ENCODE measurements around the gene TMEM179B.
"Not testable (repeated sequence)": the region's sequence is repeated elsewhere in the genome, so short reads cannot be mapped to it uniquely, and the experiment has no call there.

Gene TMEM179B

DNA sequence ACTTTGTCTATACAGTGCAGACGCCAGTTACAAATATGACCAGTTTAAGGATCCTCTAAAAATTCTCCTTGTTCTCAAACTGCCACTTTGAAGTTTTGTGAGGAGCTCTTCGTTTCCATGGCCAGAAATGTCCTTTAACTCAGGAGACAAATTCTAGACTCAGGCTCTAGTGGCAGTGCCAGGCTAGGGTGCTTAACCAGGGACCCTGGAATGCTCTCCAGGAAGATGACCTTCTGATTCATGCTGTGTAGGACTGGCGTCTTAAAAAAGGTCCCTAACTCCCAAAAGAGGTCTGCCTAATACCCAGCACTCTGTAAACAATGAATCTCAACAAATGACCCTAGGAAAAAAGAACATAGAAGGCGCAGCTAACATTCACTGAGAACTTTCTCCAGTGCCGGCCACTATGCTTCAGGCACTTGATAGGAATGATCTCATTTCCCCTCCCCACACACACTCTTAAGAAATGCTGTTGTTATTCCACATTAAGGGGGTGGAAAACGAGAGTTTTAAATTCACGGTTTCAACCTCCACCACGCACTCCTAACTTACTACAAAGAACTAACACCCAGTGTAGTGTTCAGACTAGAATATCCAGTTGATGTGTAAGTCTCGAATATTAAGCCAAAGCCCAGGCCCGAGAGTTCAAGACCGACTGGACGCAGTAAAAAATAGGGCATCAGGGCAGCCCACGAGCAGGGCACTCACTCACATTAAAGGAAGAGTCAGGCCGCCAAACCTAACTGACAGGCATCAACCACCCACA, 17.3 kb downstream of the TMEM179B start:
- no peak for DNase-seq (ENCODE audit: insufficient read length, low spot score)
- TF ChIP-seq SPI1 (IDR thresholded peaks at IDR 0.05; ENCODE audit: low read depth, low read length) (no peak), POU2F2 (IDR thresholded peaks at IDR 0.05; ENCODE audit: low read depth, low read length) (no peak), TAF1 (IDR thresholded peaks at IDR 0.05; ENCODE audit: low read depth, low read length) (no peak; the same call in 1 of the 2 replicates), POLR2AphosphoS5 (IDR thresholded peaks at IDR 0.05; ENCODE audit: low read depth, low read length) (no peak), POLR2A (IDR thresholded peaks at IDR 0.05; ENCODE audit: low read depth, low read length) (no peak), PAX5 (IDR thresholded peaks at IDR 0.05; ENCODE audit: insufficient read depth, low read length, severe bottlenecking) (no peak)
- FAIRE-seq = peak; percentile 67

GRCh38 chr11:62805076-62805892, 18.1 kb downstream of the TMEM179B start, which contains the start of gene NXF1:
TSS of gene NXF1 (minus strand) at chr11:62805440. CDS start at chr11:62805356, 84 bp downstream.
- DNase-seq (ENCODE audit: insufficient read length, low spot score) (peak; percentile 92), FAIRE-seq (peak; percentile 97)
- TF ChIP-seq POLR2A (IDR thresholded peaks at IDR 0.05; ENCODE audit: low read depth, low read length) (peak; percentile 100), TAF1 (IDR thresholded peaks at IDR 0.05; ENCODE audit: low read depth, low read length) (peak; percentile 99), PAX5 (IDR thresholded peaks at IDR 0.05; ENCODE audit: insufficient read depth, low read length, severe bottlenecking) (peak; percentile 59), POU2F2 (IDR thresholded peaks at IDR 0.05; ENCODE audit: low read depth, low read length) (peak; percentile 98), SPI1 (IDR thresholded peaks at IDR 0.05; ENCODE audit: low read depth, low read length) (no peak), POLR2AphosphoS5 (IDR thresholded peaks at IDR 0.05; ENCODE audit: low read depth, low read length) (peak; percentile 100)

GRCh38 chr11:62805961-62806441, 18.8 kb downstream of the TMEM179B start:
- TF ChIP-seq POLR2AphosphoS5 (IDR thresholded peaks at IDR 0.05; ENCODE audit: low read depth, low read length) = no peak
- no peak for TF ChIP-seq POU2F2 (IDR thresholded peaks at IDR 0.05; ENCODE audit: low read depth, low read length)
- no peak for TF ChIP-seq TAF1 (IDR thresholded peaks at IDR 0.05; ENCODE audit: low read depth, low read length)
- TF ChIP-seq SPI1 (IDR thresholded peaks at IDR 0.05; ENCODE audit: low read depth, low read length) = no peak
- no peak for TF ChIP-seq POLR2A (IDR thresholded peaks at IDR 0.05; ENCODE audit: low read depth, low read length)
- TF ChIP-seq PAX5 (IDR thresholded peaks at IDR 0.05; ENCODE audit: insufficient read depth, low read length, severe bottlenecking) = no peak
- no peak for DNase-seq (ENCODE audit: insufficient read length, low spot score)
- FAIRE-seq = peak; percentile 75

DNA sequence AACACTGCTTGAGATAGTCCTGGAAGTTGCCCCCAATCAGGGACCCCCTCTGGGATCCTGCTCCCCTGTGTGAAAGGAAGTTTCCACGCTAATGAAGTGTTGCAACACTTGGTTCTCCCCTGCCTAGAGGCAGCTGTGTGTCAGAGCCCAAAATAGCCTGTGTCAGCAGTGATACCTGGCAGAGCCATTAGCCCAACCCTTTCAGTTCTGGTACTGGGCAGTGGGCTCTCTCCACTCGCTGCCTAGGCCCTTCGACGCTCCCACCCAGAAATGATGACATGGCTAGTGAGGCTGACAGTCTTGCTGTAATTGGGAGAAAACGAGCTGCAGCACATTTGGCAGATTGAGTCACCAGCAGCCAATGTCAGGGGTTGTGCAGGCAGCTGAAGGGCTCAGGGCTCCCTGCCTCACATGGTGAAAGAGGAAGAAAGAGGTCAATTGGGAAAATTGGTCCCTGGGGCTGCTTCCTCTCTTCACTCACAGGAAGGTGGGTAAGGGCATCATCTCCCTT, 19.5 kb downstream of the TMEM179B start:
- no peak for TF ChIP-seq TAF1 (IDR thresholded peaks at IDR 0.05; ENCODE audit: low read depth, low read length)
- TF ChIP-seq PAX5 (IDR thresholded peaks at IDR 0.05; ENCODE audit: insufficient read depth, low read length, severe bottlenecking) = no peak
- TF ChIP-seq SPI1 (IDR thresholded peaks at IDR 0.05; ENCODE audit: low read depth, low read length) = no peak
- FAIRE-seq = no peak
- DNase-seq (ENCODE audit: insufficient read length, low spot score) = no peak

DNA sequence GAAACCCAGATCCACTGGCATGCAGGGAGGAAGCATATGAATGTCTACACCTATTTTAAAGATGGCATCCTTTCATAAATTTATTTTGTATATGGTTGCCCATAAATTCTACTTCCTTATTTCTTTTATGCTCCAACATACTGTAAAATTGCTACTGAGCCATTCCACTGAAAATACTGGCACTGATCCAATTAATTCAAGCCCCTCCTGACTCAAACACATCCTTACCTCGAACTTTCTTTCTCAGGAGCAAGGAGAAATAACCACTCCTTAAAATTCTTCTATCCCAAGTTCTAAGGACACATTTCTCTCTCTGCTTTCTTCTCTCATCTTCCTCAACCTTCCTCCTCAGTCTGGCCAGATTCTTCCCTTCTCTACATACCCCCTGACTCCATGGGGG, 23.5 kb downstream of the TMEM179B start:
- FAIRE-seq (no peak), DNase-seq (ENCODE audit: insufficient read length, low spot score) (no peak)
- TF ChIP-seq POLR2AphosphoS5 (IDR thresholded peaks at IDR 0.05; ENCODE audit: low read depth, low read length) (no peak), SPI1 (IDR thresholded peaks at IDR 0.05; ENCODE audit: low read depth, low read length) (no peak), POLR2A (IDR thresholded peaks at IDR 0.05; ENCODE audit: low read depth, low read length) (0 out of 2 replicates have a peak, but pooled peaks have one; percentile 29), POU2F2 (IDR thresholded peaks at IDR 0.05; ENCODE audit: low read depth, low read length) (no peak)

GRCh38 chr11:62811659-62812058, 24.5 kb downstream of the TMEM179B start:
- no peak for DNase-seq (ENCODE audit: insufficient read length, low spot score)
- TF ChIP-seq POU2F2 (IDR thresholded peaks at IDR 0.05; ENCODE audit: low read depth, low read length) (no peak), SPI1 (IDR thresholded peaks at IDR 0.05; ENCODE audit: low read depth, low read length) (no peak), POLR2AphosphoS5 (IDR thresholded peaks at IDR 0.05; ENCODE audit: low read depth, low read length) (no peak), TAF1 (IDR thresholded peaks at IDR 0.05; ENCODE audit: low read depth, low read length) (no peak), POLR2A (IDR thresholded peaks at IDR 0.05; ENCODE audit: low read depth, low read length) (no peak), PAX5 (IDR thresholded peaks at IDR 0.05; ENCODE audit: insufficient read depth, low read length, severe bottlenecking) (no peak)
- no peak for FAIRE-seq

- no peak for TF ChIP-seq POLR2A (IDR thresholded peaks at IDR 0.05; ENCODE audit: low read depth, low read length)
- TF ChIP-seq POU2F2 (IDR thresholded peaks at IDR 0.05; ENCODE audit: low read depth, low read length) = no peak
- no peak for TF ChIP-seq SPI1 (IDR thresholded peaks at IDR 0.05; ENCODE audit: low read depth, low read length)
- no peak for TF ChIP-seq TAF1 (IDR thresholded peaks at IDR 0.05; ENCODE audit: low read depth, low read length)
- no peak for DNase-seq (ENCODE audit: insufficient read length, low spot score)
- no peak for FAIRE-seq
Measured at GRCh38 chr11:62816557-62816956, 29.4 kb downstream of the TMEM179B start.

- FAIRE-seq (no peak), DNase-seq (ENCODE audit: insufficient read length, low spot score) (no peak)
- TF ChIP-seq SPI1 (IDR thresholded peaks at IDR 0.05; ENCODE audit: low read depth, low read length) (no peak), POLR2A (IDR thresholded peaks at IDR 0.05; ENCODE audit: low read depth, low read length) (no peak)
Measured at GRCh38 chr11:62817129-62817528, 29.9 kb downstream of the TMEM179B start.

GRCh38 chr11:62823677-62824076, 36.5 kb downstream of the TMEM179B start:
- FAIRE-seq (no peak), DNase-seq (ENCODE audit: insufficient read length, low spot score) (no peak)
- no peak for TF ChIP-seq PAX5 (IDR thresholded peaks at IDR 0.05; ENCODE audit: insufficient read depth, low read length, severe bottlenecking)
- no peak for TF ChIP-seq POU2F2 (IDR thresholded peaks at IDR 0.05; ENCODE audit: low read depth, low read length)
- no peak for TF ChIP-seq SPI1 (IDR thresholded peaks at IDR 0.05; ENCODE audit: low read depth, low read length)
- no peak for TF ChIP-seq POLR2A (IDR thresholded peaks at IDR 0.05; ENCODE audit: low read depth, low read length)
- no peak for TF ChIP-seq POLR2AphosphoS5 (IDR thresholded peaks at IDR 0.05; ENCODE audit: low read depth, low read length)
- TF ChIP-seq TAF1 (IDR thresholded peaks at IDR 0.05; ENCODE audit: low read depth, low read length) = no peak

DNA sequence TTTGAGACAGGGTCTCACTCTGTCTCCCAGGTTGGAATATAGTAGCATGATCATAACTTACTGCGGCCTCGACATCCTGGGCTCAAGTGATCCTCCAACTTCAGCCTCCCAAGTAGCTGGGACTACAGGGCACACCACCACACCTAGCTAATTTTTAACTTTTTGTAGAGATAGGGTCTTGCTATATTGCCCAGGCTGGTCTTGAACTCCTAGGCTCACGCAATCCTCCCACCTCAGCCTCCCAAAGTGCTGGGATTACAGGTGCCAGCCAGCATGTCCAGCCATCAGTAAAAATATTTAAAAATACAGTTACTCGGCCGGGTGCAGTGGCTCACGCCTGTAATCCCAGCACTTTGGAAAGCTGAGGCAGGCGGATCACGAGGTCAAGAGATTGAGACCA, 40.9 kb downstream of the TMEM179B start:
- DNase-seq (ENCODE audit: insufficient read length, low spot score); FAIRE-seq: not testable (repeated sequence)

Measured in GM12891 (cell line).